Testis (tissue), 2 donors: ENCODE data around the gene PIP5K1C.

Experiments
- CTCF ChIP-seq, 3 experiments: fragments of 450-650 bp in 2 of 3; fragments of 200-600 bp in 1 of 3; sonication (generic) in 1 of 3; IDR thresholded peaks; one replicate each; pipeline ENCODE4 v1.5.1; 2016 to 2019; ENCODE audit warnings: antibody characterized with exemption in 3 of 3, mild to moderate bottlenecking in 2 of 3, moderate library complexity in 1 of 3
- POLR2A ChIP-seq: fragments of 450-650 bp; IDR thresholded peaks from one replicate; pipeline ENCODE4 v1.6.1; 2017; ENCODE audit warnings: antibody characterized with exemption, mild to moderate bottlenecking, moderate library complexity

DNA sequence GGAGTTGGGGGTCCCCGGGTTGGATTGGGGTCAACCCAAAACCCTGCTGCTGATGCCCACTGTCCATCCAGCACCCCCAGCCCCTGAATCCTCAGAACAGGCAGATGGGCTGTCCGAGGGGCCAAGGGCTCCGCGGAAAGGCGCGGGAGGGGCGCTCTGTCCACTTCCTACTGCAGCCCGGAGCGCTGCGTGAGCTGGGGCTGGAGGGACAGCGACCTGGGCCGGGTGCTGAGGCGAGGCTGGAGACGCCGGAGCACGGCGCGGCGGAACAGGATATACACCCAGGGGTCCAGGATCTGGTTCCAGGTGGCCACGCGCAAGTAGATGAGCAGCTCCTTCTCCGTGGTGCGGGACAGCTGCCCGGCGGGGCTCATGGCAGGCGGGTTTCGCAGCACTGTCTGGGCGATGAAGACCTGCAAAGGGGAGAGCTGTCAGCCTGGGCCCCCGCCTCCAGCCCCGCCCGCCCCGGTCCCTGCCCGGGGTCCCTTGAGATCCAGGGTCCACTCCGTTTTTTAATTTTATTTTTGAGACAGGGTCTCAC is 104.7 kb downstream of the PIP5K1C start:
- TF ChIP-seq POLR2A (no peak), CTCF (IDR thresholded peaks at IDR 0.05) (no peak)
